Measurements from ENCODE around the gene KDM5B. TPM values are rescaled to one million over a fixed set of nuclear protein-coding genes. Genes with fewer than 3 reads are reported as not detected.

The KDM5B gene
- total RNA-seq, 2 donors from 2014 or later, result 28.7 to 36.8 TPM

GRCh38 chr1:202852163-202852904 is 44.1 kb upstream of the KDM5B start:
- no peak overlapping the region for H3K27ac ChIP-seq
- H3K27me3 ChIP-seq, result no peaks in the 10 kb centered on the region
- H3K36me3 ChIP-seq (replicated peaks in 1 of 2; ENCODE audit: insufficient read depth in 1 of 2, low read depth in 2 of 2), result no peaks in the 10 kb centered on the region
- H3K4me3 ChIP-seq, result no peak overlapping the region
- no peak for TF ChIP-seq POLR2A (IDR thresholded peaks at IDR 0.05)
- TF ChIP-seq CTCF (IDR thresholded peaks at IDR 0.05), result peak in 5 of 7 experiments; percentile 14 to 44 (median 34)
- peak; percentile 33 to 51 (median 42) for DNase-seq
- H3K4me1 ChIP-seq, result no peaks in the 10 kb centered on the region
- no peaks in the 10 kb centered on the region for H3K9me3 ChIP-seq
- intact Hi-C loops (cut with DNase I), result no loop called here
- peak; percentile 35 for ATAC-seq
- WGBS, 2 donors, result 57 to 58% methylated on average over 14 to 15 of the region's 15 CpGs

- intact Hi-C loops (cut with DNase I), result no loop called here
- 85 to 86% methylated on average over 7 of the region's 7 CpGs for WGBS, 2 donors
- TF ChIP-seq CTCF (IDR thresholded peaks at IDR 0.05) (no peak), POLR2A (IDR thresholded peaks at IDR 0.05) (no peak)
- no peak overlapping the region for H3K4me3 ChIP-seq
- no peak overlapping the region for H3K27ac ChIP-seq
- no peaks in the 10 kb centered on the region for H3K4me1 ChIP-seq
- no peaks in the 10 kb centered on the region for H3K36me3 ChIP-seq (replicated peaks in 1 of 2; ENCODE audit: insufficient read depth in 1 of 2, low read depth in 2 of 2)
- no peaks in the 10 kb centered on the region for H3K27me3 ChIP-seq
- no peaks in the 10 kb centered on the region for H3K9me3 ChIP-seq
- DNase-seq (peak in 1 of 4 donors; percentile 22), ATAC-seq (no peak)
Observed at GRCh38 chr1:202850593-202851362, 42.6 kb upstream of the KDM5B start.

- DNase-seq (no peak), ATAC-seq (no peak)
- H3K27me3 ChIP-seq, result no peaks in the 10 kb centered on the region
- H3K4me3 ChIP-seq, result no peak overlapping the region
- no peak overlapping the region for H3K27ac ChIP-seq
- intact Hi-C loops (cut with DNase I), result no loop called here
- H3K9me3 ChIP-seq, result no peaks in the 10 kb centered on the region
- TF ChIP-seq POLR2A (IDR thresholded peaks at IDR 0.05), result no peak
- TF ChIP-seq CTCF (IDR thresholded peaks at IDR 0.05), result no peak
- no peaks in the 10 kb centered on the region for H3K36me3 ChIP-seq (replicated peaks in 1 of 2; ENCODE audit: insufficient read depth in 1 of 2, low read depth in 2 of 2)
- 39 to 54% methylated on average over 2 of the region's 2 CpGs for WGBS, 2 donors
- H3K4me1 ChIP-seq, result no peaks in the 10 kb centered on the region
Observed at GRCh38 chr1:202848191-202848542, 39.9 kb upstream of the KDM5B start.

GRCh38 chr1:202844935-202845334 is 36.7 kb upstream of the KDM5B start:
- no peaks in the 10 kb centered on the region for H3K36me3 ChIP-seq (replicated peaks in 1 of 2; ENCODE audit: insufficient read depth in 1 of 2, low read depth in 2 of 2)

More at GRCh38 chr1:202844935-202845334, 36.7 kb upstream of the KDM5B start:
- H3K9me3 ChIP-seq, result no peaks in the 10 kb centered on the region
- intact Hi-C loops (cut with DNase I), result no loop called here
- no peaks in the 10 kb centered on the region for H3K4me1 ChIP-seq
- H3K4me3 ChIP-seq, result no peak overlapping the region
- TF ChIP-seq CTCF (IDR thresholded peaks at IDR 0.05) (no peak), POLR2A (IDR thresholded peaks at IDR 0.05) (no peak)
- DNase-seq (no peak), ATAC-seq (no peak)
- WGBS, 2 donors, result 48% methylated on average over 6 of the region's 6 CpGs; no CpG with 5 or more reads in 1 of the 2 donors
- H3K27me3 ChIP-seq, result no peaks in the 10 kb centered on the region
- H3K27ac ChIP-seq, result no peak overlapping the region

All from body of pancreas (tissue), 4 donors.